SH-SY5Y (cell line): ENCODE results near the gene CRTAP.
A peak's percentile ranks its signal among the peaks of the same experiment; 100 is the strongest.

Source experiments
- GATA2 ChIP-seq: IDR thresholded peaks from 2 replicates; pipeline ENCODE4 v1.6.1; 2011; ENCODE audit warnings: mild to moderate bottlenecking, low read depth, low read length
- GATA3 ChIP-seq: IDR thresholded peaks from 2 replicates; pipeline ENCODE4 v1.6.1; 2011; ENCODE audit warnings: low read depth, mild to moderate bottlenecking, low read length, moderate library complexity

Gene CRTAP

DNA sequence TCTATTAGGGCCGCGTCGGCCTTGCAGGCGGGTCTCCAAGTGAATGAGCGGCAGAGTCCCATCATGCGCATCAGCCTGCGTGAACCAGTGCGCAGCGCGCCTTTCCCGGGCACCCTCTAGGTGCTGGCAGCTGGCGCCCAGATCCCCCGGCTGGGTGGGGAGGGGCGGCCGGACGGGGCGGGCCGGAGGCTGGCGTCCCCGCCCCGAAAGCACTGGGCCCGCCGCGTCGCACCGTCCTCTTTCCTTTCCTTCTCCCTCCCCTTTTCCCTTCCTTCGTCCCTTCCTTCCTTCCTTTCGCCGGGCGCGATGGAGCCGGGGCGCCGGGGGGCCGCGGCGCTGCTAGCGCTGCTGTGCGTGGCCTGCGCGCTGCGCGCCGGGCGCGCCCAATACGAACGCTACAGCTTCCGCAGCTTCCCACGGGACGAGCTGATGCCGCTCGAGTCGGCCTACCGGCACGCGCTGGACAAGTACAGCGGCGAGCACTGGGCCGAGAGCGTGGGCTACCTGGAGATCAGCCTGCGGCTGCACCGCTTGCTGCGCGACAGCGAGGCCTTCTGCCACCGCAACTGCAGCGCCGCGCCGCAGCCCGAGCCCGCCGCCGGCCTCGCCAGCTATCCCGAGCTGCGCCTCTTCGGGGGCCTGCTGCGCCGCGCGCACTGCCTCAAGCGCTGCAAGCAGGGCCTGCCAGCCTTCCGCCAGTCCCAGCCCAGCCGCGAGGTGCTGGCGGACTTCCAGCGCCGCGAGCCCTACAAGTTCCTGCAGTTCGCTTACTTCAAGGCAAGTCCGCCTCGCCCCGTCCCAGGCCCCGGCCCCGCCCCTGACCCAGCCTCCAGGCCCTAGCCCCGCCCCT, at the start of gene CRTAP:
CRTAP (plus strand) TSS at position 243 of the 850 bp plus-strand sequence; CDS start at position 307, 64 bp downstream.
- TF ChIP-seq GATA2 (0 out of 2 replicates have a peak, but pooled peaks have one; percentile 6), GATA3 (no peak)

DNA sequence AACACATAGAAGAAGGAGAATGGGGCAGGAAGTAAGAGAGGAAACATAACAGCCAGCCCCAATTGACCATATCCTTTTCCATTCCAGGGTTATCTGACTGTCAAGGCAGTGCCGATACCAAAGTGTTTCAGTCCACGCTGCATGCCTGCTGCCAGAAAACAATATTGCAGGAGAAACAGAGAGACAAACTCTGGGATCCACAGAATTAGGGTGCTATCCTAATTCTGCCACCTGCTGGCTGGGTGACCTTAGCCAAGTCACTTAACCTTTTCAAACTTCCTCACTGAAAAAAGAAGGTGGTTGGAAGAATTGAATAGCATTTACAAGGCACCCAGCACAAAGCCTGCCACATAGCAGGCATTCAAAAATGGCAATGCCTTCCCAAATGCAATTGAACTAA, 48.9 kb upstream of the CRTAP start:
- TF ChIP-seq GATA3, result no peak
- TF ChIP-seq GATA2, result no peak

DNA sequence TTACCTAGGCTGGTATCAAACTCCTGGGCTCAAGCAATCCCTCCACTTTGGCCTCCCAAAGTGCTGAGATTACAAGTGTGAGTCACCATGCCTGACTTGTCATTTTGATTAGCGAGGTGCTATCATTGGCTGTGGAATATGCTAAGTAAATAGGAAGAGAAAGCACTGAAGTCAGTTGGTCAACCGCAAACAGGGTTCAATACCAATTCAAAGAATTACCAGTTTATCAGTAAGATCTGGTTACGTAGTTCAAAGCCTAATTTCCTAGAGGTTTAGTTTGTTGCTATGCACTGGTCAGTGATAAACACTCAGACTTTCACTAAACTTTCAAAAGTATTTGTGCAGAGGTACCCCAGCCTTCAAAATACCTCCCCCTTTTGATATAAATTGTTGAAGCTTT, 46.3 kb upstream of the CRTAP start:
- no peak for TF ChIP-seq GATA2

DNA sequence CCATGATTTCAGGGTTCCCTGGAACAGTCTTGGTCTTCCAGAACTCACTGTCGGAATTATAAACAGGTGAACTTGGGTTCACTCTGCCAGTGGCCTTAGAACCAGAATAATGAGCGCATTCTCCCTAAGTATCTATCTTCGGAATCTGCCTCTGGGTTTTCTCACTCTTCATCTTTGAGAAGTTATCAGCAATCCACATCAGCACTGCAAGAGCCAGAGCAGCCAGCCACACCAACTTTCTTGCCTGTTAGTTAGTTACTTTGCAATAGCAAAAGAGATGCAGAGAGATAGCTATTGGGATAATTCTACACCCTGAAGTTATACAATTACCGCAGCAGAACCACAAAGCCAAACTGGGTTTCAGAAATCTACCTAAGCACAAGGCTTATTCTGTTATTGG, 42.6 kb upstream of the CRTAP start:
- peak; percentile 99 for TF ChIP-seq GATA3
- peak; percentile 96 for TF ChIP-seq GATA2

DNA sequence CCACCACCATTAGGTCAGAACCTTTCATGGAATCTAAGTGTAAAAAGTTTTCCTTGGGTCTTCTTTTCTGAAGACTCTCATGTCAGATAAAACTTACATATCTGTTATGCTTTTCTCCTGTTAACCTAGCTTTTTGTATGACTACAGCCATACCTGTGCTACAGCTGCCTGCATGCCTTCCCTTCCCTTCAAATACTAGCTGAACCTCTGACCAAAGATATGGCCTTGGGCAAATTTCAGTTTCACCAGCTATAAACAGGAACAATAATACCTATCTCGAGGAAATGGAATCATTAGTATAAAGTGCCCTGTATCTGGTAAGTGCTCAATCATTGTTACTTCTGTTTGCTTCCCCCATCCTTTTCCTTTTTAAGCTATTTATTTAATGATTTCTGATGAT, 41.9 kb upstream of the CRTAP start:
- TF ChIP-seq GATA2 (no peak), GATA3 (no peak)

DNA sequence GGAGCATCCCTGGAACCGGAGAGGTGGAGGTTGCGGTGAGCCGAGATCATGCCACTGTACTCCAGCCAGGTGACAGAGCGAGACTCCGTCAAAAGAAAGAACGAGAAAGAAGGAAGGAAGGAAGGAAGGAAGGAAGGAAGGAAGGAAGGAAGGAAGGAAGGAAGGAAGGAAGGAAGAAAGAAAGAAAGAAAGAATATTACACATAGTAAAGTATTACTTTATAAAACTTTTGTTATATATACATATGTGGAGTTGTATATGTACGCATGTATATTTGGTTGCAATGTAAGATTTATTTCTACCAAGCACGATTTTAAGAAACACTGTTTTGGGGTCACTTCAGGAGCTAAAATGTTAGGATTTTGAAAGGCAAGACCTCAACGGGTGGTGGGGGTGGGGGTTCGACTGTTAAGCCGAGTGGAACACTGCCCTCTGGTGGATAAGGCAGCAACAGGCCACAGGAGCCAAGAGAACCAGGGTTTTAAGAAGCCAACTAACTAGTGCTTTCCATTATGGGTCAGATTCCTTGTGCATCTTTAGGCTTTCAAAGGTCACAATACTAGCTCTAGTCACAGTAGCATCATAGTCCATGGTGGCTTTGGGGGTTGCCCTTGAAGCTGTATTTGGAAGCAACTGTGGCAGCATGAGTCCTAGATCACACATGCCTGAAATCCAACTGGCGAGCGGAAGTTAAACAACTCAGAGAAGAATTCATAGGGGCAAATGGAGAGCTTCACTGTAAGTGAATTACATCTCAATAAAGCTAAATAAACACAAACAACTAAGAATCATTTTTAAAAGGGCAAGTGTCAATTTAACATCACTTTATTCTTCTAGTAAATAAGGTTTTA, 39.4 kb upstream of the CRTAP start:
- TF ChIP-seq GATA3 (no peak), GATA2 (no peak)

DNA sequence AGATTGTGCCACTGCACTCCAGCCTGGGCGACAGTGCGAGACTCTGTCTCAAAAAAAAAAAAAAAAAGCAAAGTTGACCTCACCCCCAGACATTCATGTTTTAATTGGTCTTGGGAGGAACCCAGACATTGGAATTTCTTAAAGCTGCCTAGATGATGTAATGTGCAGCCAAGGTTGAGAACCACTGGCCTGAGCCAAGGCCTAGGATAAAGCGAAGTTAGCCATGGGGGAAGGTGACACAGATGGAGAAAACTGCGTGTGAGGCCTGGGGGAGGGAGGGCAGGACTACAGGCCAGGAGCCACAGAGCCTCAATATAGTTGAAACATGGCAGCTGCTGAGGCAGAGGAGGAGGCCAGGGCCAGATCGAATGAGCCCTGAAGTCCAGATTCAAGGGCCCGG, 37.8 kb upstream of the CRTAP start:
- TF ChIP-seq GATA3 (no peak), GATA2 (no peak)

DNA sequence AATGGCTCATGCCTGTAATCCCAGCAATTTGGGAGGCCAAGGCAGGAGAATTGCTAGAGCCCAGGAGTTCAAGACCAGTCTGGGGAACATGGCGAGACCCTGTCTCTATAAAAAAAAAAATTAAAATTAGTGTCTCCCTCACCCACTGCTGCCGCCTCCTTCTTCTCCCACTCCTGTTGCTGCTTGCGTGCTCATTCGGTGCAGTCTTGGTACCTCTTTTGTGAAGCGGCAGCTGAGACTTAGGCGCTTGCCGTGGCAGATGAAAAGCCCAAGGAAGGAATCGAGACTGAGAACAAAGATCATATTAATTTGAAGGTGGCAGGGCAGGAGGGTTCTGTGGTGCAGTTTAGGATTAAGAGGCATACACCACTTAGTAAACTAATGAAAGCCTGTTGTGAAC, 36.9 kb upstream of the CRTAP start:
- TF ChIP-seq GATA2 (no peak), GATA3 (no peak)

DNA sequence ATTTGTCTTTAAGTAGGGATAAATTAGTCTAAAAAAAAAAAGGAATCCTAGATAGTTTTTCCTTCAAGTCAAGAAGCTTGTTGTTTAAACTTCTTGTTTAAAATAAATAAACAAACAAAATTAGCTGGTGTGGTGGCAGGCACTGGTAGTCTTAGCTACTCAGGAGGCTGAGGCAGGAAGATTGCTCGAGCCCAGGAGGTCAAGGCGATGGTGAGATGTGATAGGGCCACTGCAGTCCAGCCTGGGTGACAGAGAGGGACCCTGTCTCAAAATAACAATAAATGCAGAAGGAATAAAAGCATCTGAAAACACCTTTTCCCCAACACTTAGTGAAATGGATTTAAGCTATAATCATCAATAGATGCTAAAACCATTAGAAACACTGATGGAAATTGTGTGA, 35.8 kb upstream of the CRTAP start:
- TF ChIP-seq GATA2 (no peak), GATA3 (no peak)

DNA sequence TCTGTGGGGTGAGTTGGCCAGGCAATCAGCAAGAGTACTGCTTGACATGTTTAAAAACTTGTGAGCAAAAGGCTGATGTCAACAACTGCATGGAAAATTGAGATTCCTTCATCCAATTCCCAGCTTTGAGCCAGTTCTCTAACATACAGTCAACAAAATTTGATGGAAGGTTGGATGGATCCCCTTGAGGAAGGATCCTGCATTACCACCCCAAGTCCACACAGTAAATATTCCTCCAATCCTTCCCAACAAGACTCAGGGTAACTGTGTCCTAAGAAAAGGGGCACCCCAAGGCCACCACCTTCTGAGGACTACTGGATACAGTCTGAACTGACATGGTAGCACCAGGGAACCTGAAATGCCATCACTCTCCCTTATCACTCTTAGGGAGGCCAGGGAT, 32.0 kb upstream of the CRTAP start:
- TF ChIP-seq GATA2 (no peak), GATA3 (no peak)

DNA sequence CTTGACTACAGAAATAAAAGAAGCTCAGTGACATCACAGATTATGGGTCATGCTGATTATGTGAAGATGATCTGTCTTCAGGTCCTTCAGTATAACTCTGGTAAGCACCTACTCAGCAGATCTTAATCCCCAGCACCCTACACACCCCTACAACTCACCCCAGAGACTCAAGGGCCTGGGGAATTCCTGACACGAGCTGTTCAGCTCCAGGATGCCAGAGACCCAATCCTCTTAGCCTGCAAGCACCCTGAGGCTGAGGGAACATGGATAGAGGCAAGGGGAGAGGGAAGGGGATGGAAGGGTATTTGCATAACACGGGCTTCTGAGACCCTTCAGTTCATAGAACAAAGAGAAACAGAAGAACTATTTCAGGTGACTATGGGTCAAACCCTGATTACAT, 29.9 kb upstream of the CRTAP start:
- TF ChIP-seq GATA3 (no peak), GATA2 (no peak)

DNA sequence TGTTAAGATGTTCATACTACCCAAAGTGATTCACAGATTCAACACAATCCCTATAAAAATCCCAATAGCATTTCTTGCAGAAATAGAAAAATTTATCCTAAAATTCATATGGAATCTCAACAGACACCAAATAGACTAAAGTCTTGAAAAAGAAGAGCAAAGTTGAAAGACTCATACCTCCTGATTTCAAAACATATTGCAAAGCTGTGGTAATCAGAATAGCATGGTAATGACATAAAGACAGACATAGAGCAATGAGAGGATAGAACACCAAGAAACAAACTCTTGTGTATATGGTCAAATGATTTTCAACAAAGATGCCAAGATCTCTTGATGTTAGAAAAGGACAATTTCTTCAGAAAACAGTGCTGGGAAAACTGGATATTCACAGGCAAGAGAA, 25.1 kb upstream of the CRTAP start:
- TF ChIP-seq GATA2 (no peak), GATA3 (no peak)

DNA sequence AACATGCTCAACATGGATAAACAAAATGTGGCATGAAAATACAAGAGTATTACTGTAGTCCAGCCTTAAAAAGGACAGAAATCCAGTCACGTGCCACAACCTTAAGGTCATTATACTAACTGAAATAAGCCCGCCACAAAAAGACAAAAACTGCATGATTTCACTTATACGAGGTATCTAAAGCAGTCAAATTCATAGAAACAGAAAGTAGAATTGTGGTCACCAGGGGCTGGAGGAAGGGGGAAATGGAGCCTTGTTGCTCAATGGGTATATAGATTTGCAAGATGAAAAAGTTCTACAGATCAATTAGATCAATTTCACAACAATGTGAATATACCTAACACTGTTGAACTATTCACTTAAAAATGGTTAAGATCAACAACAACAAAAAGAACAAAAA, 24.3 kb upstream of the CRTAP start:
- TF ChIP-seq GATA2, result no peak
- no peak for TF ChIP-seq GATA3

DNA sequence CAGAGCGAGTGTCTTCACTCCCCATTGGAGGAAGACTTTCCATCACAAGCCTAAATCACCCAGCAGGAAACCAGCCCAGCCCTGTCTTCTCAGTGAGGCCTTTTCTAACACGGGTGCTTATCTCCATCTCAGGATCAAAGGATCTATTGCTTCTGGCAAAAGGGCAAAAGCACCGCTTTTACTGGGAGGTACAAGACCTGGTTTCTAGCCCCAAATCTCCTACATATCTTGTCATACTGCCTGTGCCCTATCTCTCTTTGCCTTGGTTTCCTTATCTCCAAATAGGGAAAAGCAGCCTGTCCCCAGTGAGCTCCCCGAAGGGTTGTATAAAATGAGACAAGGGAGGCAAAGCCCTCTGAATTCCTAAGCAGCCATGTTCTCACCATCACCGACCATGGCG, 22.1 kb upstream of the CRTAP start:
- TF ChIP-seq GATA3 (no peak), GATA2 (no peak)
